MCF 10A (cell line): Measurements from ENCODE around the gene HEPACAM. TPM values are rescaled to one million over a fixed set of nuclear protein-coding genes. Genes with fewer than 3 reads are reported as not detected.

Experiments used
- BruUV-seq: library from RNA; stranded (reverse); fragments of 400-500 nt; replicated peaks from 2 replicates; lab custom pipeline; 2021; lab: Mats Ljungman, UMichigan
- CTCF ChIA-PET: fragments of 300-600 bp; sonication (Branson Sonifier 250); formaldehyde crosslinking; extraction: SDS; loops from one replicate; lab custom pipeline; 2021; ENCODE audit warnings: antibody characterized with exemption, inconsistent platforms; lab: Yijun Ruan, JAX
- POLR2A ChIA-PET: fragments of 300-600, 350-650 bp; sonication (Branson Sonifier 250); formaldehyde crosslinking; extraction: SDS; loops from one replicate; lab custom pipeline; 2020; ENCODE audit warnings: antibody characterized with exemption, inconsistent platforms; lab: Yijun Ruan, JAX
- DNase-seq: peaks from one replicate; pipeline ENCODE4 v3.0.0-alpha.2; 2018; ENCODE audit not compliant: unreplicated experiment
- H3K27ac Mint-ChIP-seq: one replicate; pipeline ENCODE4 v1.8.0; 2022; ENCODE audit warnings: mild to moderate bottlenecking, low read depth, mixed read lengths; ENCODE audit not compliant: unreplicated experiment
- H3K27me3 Mint-ChIP-seq: one replicate; pipeline ENCODE4 v1.8.0; 2022; ENCODE audit warnings: mixed read lengths; ENCODE audit not compliant: insufficient read depth, unreplicated experiment
- H3K36me3 Mint-ChIP-seq: one replicate; pipeline ENCODE4 v1.8.0; 2022; ENCODE audit warnings: mild to moderate bottlenecking, moderate library complexity, mixed read lengths; ENCODE audit not compliant: insufficient read depth, unreplicated experiment
- H3K4me1 Mint-ChIP-seq: one replicate; pipeline ENCODE4 v1.8.0; 2022; ENCODE audit warnings: mixed read lengths; ENCODE audit not compliant: insufficient read depth, unreplicated experiment
- H3K4me3 Mint-ChIP-seq: one replicate; pipeline ENCODE4 v1.8.0; 2022; ENCODE audit warnings: mild to moderate bottlenecking, moderate library complexity, mixed read lengths; ENCODE audit not compliant: unreplicated experiment
- H3K9me3 Mint-ChIP-seq: one replicate; pipeline ENCODE4 v1.8.0; 2022; ENCODE audit warnings: mixed read lengths; ENCODE audit not compliant: unreplicated experiment
- intact Hi-C: fragments of 100-400 bp; cut with micrococcal nuclease; formaldehyde crosslinking; loops from 2 replicates; pipeline ENCODE4 v1.14.1; 2022
- total RNA-seq: library from RNA; stranded (reverse); gene quantifications from 2 replicates; pipeline ENCODE4 v1.2.3, GENCODE V29; 2022
- TF ChIP-seq, protein P1 (sequence below): fragments of 200-600 bp; IDR thresholded peaks from one replicate; pipeline ENCODE4 v1.8.0; 2022; ENCODE audit warnings: antibody characterized with exemption, mild to moderate bottlenecking; ENCODE audit not compliant: unreplicated experiment

Gene HEPACAM
- total RNA-seq, 1 experiment from 2014 or later, result not detected

DNA sequence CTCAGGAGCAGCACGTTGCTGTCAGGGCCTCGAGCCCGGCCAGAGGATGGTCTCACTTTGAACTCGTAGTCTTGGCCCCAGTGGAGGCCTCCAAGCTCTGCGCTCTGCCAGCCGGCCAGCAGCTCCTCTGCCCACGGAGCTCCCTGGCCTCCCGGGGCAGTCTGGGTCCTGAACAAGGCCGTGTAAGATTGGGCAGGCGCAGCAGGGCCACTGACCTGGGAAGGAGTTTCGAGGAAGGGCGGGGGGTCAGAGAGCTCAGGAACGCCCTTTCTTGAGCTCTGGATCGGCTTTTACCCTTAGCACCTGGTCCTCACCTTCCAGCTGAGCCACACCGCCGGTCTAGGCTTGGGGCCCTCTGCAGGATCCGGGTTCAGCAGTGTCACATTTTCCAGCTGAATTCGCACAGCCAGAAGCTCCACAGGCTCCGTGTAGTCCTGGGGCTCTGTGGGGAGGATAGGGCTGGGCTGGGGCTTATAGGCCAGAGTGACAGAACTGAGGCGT is 40.3 kb downstream of the HEPACAM start:
- peak overlapping the region; percentile 92 for H3K27ac Mint-ChIP-seq
- no peak overlapping the region for H3K4me3 Mint-ChIP-seq
- ChIA-PET POLR2A (interaction anchor here (0.7 kb wide), 1 partner anchor 11 kb away, joined by 3 read pairs; no protein-coding TSS in a partner anchor), CTCF (interaction anchor here (0.7 to 1.0 kb wide), 2 partner anchors 19 to 76 kb away, joined by 3 to 4 read pairs; no protein-coding TSS in a partner anchor)
- peaks cover 45% of the 10 kb centered on the region for H3K4me1 Mint-ChIP-seq
- TF ChIP-seq, protein P1, sequence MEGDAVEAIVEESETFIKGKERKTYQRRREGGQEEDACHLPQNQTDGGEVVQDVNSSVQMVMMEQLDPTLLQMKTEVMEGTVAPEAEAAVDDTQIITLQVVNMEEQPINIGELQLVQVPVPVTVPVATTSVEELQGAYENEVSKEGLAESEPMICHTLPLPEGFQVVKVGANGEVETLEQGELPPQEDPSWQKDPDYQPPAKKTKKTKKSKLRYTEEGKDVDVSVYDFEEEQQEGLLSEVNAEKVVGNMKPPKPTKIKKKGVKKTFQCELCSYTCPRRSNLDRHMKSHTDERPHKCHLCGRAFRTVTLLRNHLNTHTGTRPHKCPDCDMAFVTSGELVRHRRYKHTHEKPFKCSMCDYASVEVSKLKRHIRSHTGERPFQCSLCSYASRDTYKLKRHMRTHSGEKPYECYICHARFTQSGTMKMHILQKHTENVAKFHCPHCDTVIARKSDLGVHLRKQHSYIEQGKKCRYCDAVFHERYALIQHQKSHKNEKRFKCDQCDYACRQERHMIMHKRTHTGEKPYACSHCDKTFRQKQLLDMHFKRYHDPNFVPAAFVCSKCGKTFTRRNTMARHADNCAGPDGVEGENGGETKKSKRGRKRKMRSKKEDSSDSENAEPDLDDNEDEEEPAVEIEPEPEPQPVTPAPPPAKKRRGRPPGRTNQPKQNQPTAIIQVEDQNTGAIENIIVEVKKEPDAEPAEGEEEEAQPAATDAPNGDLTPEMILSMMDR, result no peak
- no peaks in the 10 kb centered on the region for H3K27me3 Mint-ChIP-seq
- no peaks in the 10 kb centered on the region for H3K9me3 Mint-ChIP-seq
- intact Hi-C loops, result no loop called here
- H3K36me3 Mint-ChIP-seq, result peaks cover 5% of the 10 kb centered on the region
- no peak for DNase-seq
- no TSS peak for BruUV-seq

DNA sequence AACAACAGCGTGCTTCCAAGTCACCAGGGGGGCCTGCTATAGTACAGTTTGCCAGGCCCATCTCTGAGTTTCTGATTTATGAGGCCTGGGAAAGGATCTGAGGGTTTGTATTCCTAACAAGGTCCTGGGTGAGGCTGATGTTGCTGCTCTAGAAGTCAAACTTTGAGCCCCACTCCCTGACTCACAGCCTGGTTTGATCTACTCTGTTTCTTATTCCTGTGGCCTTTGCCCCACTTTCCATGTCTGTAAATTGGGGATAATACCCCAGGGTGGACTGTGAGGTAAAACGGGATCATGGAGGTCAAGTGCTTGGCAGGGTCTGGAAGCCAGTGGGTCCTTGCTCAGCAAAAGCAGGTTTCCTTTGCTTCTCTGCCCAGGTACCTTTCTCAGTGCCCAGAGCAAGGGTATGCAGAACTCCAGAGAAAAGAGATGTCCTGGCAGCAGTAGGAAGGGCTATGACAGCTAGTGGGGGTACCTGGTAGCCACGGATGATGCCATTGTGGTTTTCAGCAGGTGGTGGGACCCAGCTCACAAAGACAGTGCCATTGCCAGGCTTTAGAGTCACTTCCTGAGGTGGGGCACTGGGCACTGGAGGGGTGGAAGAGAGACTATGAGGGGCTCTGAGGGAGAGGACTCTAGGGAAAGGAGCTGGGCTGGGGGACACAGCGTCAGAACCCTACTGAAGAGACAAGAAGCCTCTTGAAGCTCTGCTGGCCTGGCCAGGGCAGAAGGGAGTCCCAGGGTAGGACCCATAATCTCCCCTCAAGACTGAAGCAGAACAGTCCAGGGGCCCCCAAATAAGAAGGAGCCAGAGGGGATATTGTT is 41.0 kb downstream of the HEPACAM start:
- Mint-ChIP-seq H3K27ac (peak overlapping the region; percentile 7), H3K27me3 (no peaks in the 10 kb centered on the region), H3K4me1 (peaks cover 38% of the 10 kb centered on the region), H3K4me3 (no peak overlapping the region), H3K9me3 (no peaks in the 10 kb centered on the region), H3K36me3 (peaks cover 4% of the 10 kb centered on the region)
- no TSS peak for BruUV-seq
- no peak for DNase-seq
- intact Hi-C loops, result no loop called here
- POLR2A ChIA-PET, result interaction anchor here (1.0 kb wide), 1 partner anchor 273 kb away, joined by 3 read pairs; the partner anchor contains the start of gene TBRG1
- CTCF ChIA-PET, result interaction anchor here (0.7 to 1.0 kb wide), 3 partner anchors 18 to 558 kb away, joined by 3 to 4 read pairs (median 3); no protein-coding TSS in a partner anchor
- TF ChIP-seq, protein P1, result no peak

DNA sequence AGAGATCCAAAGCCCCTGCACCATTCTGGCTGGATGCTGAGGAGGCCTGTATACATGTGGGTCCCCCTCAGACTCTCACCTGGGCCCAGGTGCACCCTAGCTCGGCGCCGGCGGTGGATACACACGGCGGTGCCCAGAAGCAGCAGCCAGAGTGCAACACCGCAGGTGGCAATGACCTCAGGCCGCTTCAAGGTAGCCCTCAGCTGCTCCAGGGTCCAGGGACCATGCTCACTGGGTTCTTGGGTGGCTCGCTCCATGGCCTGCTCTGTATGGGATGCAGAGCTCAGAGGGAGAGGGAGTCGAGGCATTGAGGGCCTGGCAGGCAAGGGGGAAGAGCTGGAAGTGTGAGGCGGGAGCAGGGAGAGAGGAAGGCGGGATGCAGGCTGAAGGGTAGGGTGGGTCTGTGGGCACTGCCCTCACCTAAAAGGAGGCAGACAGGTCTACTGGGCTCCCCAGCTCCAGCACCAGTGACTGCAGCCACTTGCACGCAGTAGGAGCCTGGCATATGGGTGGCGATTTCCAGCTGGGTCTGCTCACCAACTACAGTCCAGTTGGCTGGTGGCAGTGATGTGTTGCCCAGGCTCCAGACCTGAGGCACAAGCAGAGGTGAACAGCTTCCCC is 42.0 kb downstream of the HEPACAM start:
- intact Hi-C loops, result no loop called here
- Mint-ChIP-seq H3K9me3 (no peaks in the 10 kb centered on the region), H3K27me3 (no peaks in the 10 kb centered on the region), H3K27ac (no peak overlapping the region), H3K4me3 (no peak overlapping the region), H3K36me3 (no peaks in the 10 kb centered on the region), H3K4me1 (peaks cover 29% of the 10 kb centered on the region)
- POLR2A ChIA-PET, result interaction anchor here (0.6 to 1.0 kb wide), 2 partner anchors 66 to 272 kb away, joined by 3 read pairs; partner anchors contain the start of gene TBRG1
- BruUV-seq, result no TSS peak
- TF ChIP-seq, protein P1, result no peak
- CTCF ChIA-PET, result interaction anchor here (1.0 kb wide), 1 partner anchor 559 kb away, joined by 3 read pairs; no protein-coding TSS in a partner anchor
- DNase-seq, result no peak
